Gastrocnemius medialis (tissue), 4 donors: ENCODE measurements around the gene IDS.

ENCODE experiments used
- CTCF ChIP-seq, 5 experiments: fragments of 450-650 bp in 3 of 5; fragments of 200-600 bp in 2 of 5; sonication (generic) in 2 of 5; IDR thresholded peaks in 4 of 5; conservative IDR thresholded peaks in 1 of 5; 1 replicate in 4 of 5; 2 replicates in 1 of 5; pipeline ENCODE4 v1.5.1; 2016 to 2019; ENCODE audit warnings: antibody characterized with exemption in 5 of 5, mild to moderate bottlenecking in 3 of 5, moderate library complexity in 3 of 5
- POLR2A ChIP-seq, 2 donors: fragments of 450-650 bp; IDR thresholded peaks; one replicate each; pipeline ENCODE4 v1.6.1; 2017; ENCODE audit warnings: antibody characterized with exemption in 2 of 2, mild to moderate bottlenecking in 2 of 2, moderate library complexity in 2 of 2

DNA sequence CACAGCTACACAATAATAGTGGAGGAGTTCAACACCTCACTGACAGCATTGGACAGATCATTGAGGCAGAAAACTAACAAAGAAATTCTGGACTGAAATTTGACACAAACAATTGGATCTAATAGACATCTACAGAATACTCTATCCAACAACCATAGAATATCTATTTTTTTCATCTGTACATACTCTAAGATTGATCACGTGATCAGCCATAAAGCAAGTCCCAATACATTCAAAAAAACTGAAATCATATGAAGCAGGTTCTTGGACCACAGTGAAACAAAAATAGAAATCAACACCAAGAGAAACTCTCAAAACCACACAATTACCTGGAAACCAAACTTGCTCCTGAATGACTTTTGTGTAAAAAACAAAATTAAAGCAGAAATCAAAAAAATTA is 12.2 kb upstream of the IDS start:
- TF ChIP-seq CTCF (IDR thresholded peaks at IDR 0.05 in 4 of 5, conservative IDR thresholded peaks at IDR 0.05 in 1 of 5) = no peak
- TF ChIP-seq POLR2A (IDR thresholded peaks at IDR 0.05) = no peak
